ENCODE data around the gene LSP1.

DNA sequence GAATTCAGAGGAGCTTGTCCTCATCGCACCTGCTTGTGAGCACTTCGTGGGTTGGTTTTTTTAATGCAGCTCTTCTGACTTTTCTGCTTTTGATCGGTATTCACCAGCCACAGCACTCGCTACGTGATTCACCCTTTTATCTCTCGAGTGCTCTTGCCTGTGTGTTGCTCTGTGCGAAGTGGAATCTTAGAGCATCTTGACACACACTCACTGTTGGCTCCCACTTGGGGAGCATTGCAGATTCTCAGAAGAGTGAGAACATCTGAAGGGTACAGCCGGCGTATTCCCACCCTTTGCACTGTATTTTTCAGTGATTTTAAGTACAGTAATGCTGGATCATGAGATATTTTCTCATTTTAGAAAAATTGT is 77.6 kb downstream of the LSP1 start:
- TF ChIP-seq RFX5 (IDR thresholded peaks at IDR 0.05; ENCODE audit: low read depth, low read length) (no peak), POLR2A (IDR thresholded peaks at IDR 0.05; ENCODE audit: low read depth, low read length) (no peak)
- TF ChIP-seq, protein P1, sequence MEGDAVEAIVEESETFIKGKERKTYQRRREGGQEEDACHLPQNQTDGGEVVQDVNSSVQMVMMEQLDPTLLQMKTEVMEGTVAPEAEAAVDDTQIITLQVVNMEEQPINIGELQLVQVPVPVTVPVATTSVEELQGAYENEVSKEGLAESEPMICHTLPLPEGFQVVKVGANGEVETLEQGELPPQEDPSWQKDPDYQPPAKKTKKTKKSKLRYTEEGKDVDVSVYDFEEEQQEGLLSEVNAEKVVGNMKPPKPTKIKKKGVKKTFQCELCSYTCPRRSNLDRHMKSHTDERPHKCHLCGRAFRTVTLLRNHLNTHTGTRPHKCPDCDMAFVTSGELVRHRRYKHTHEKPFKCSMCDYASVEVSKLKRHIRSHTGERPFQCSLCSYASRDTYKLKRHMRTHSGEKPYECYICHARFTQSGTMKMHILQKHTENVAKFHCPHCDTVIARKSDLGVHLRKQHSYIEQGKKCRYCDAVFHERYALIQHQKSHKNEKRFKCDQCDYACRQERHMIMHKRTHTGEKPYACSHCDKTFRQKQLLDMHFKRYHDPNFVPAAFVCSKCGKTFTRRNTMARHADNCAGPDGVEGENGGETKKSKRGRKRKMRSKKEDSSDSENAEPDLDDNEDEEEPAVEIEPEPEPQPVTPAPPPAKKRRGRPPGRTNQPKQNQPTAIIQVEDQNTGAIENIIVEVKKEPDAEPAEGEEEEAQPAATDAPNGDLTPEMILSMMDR (conservative IDR thresholded peaks at IDR 0.05; ENCODE audit: low read depth, low read length), result no peak
